ENCODE data around the gene SNX1.

- TF ChIP-seq CTCF (IDR thresholded peaks at IDR 0.05), result peak; percentile 75
- TF ChIP-seq ZFX (IDR thresholded peaks at IDR 0.05; ENCODE audit: borderline replicate concordance), result no peak
Observed at GRCh38 chr15:64162869-64163658, 67.3 kb downstream of the SNX1 start, which contains the start of gene PPIB.

Data from 22Rv1 (cell line).